IPS-15b (cell line): ENCODE results near the gene TRAPPC13.

Source experiments
- H3K27me3 ChIP-seq: one replicate; pipeline ENCODE4 v1.6.1; 2013; ENCODE audit warnings: low read length; ENCODE audit not compliant: control insufficient read depth, insufficient read depth
- H3K36me3 ChIP-seq: one replicate; pipeline ENCODE4 v1.6.1; 2013; ENCODE audit warnings: low read length; ENCODE audit not compliant: control insufficient read depth, insufficient read depth
- H3K4me1 ChIP-seq: one replicate; pipeline ENCODE4 v1.6.1; 2013; ENCODE audit warnings: mild to moderate bottlenecking, low read length; ENCODE audit not compliant: control insufficient read depth, insufficient read depth
- H3K4me3 ChIP-seq: one replicate; pipeline ENCODE4 v1.5.1; 2013; ENCODE audit warnings: low read depth, low read length
- H3K9ac ChIP-seq: one replicate; pipeline ENCODE4 v1.6.1; 2013; ENCODE audit warnings: low read depth, mild to moderate bottlenecking, low read length
- H3K9me3 ChIP-seq: one replicate; pipeline ENCODE4 v1.6.1; 2013; ENCODE audit warnings: mild to moderate bottlenecking, low read length; ENCODE audit not compliant: control insufficient read depth, insufficient read depth

TRAPPC13 gene

DNA sequence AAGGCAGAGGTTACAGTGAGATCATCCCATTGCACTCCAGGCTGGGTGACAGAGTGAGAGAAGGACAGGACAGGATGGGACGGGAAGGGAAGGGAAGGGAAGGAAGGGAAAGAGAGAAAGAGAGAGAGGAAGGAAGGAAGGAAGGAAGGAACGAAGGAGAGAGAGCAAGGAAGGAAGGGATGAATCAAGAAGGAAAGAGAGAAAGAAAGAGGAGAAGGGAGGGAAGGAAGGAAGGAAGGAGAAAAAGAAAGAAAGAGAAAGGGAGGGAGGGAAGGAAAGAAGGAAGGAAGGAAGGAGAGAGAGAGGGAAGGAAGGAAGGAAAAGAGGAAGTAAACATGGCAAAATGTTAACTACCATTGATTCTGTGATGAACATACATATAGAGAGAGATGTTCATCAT, 68.3 kb downstream of the TRAPPC13 start:
- peaks cover 3% of the 10 kb centered on the region for H3K4me1 ChIP-seq
- H3K27me3 ChIP-seq: no peaks in the 10 kb centered on the region
- no peak overlapping the region for H3K4me3 ChIP-seq
- H3K9me3 ChIP-seq: no peaks in the 10 kb centered on the region
- no peaks in the 10 kb centered on the region for H3K36me3 ChIP-seq
- no peak overlapping the region for H3K9ac ChIP-seq

DNA sequence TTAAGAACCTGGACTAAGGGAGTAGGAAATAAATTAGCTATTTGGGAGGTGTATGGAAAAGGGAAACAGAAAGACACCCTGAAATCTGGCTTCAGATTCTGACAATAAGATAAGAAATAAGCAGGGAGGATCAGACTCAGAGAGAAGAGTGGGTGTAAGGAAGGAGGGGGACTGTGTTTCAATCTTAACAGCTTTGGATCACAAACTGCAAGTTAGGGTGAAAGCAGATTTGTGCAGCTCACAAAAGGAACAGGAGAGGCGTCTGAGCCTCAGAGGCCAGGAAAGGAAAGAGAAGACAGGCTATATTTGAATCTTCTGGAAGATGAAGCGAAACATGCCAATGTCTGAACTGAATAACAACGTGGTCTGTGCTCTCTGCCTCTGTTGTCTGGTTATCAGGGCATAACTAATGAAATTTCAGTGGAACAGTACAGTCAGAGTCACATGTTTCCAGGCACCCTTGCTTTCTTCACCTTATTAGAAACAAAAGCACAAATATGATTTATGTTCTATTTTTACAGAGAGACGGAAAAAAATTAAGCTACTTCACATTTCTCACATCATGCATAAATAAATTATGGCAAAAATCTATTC, 70.4 kb downstream of the TRAPPC13 start:
- Histone ChIP-seq H3K9ac (no peak overlapping the region), H3K27me3 (no peaks in the 10 kb centered on the region), H3K36me3 (no peaks in the 10 kb centered on the region), H3K4me3 (no peak overlapping the region), H3K4me1 (peaks cover 3% of the 10 kb centered on the region), H3K9me3 (no peaks in the 10 kb centered on the region)

DNA sequence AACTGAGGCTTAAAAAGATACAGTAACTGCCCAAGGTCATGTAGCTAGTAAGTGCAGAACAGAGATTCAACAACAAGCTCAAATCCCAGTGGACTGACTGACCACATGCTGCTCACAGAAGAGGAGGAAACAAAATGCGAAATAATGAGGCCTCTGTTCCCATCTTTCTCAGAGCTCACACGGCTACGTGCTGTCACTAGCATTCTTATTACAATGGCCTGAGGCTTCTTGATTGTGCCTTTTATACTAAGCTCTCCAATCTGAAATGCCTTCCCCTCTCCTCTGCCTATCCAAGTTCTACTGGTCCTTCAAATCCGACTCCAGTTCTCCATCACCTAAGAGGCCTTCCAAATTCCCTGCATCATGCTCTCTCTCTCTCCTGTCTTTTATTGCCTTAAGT, 71.1 kb downstream of the TRAPPC13 start:
- Histone ChIP-seq H3K9ac (no peak overlapping the region), H3K36me3 (no peaks in the 10 kb centered on the region), H3K4me1 (peaks cover 3% of the 10 kb centered on the region)

DNA sequence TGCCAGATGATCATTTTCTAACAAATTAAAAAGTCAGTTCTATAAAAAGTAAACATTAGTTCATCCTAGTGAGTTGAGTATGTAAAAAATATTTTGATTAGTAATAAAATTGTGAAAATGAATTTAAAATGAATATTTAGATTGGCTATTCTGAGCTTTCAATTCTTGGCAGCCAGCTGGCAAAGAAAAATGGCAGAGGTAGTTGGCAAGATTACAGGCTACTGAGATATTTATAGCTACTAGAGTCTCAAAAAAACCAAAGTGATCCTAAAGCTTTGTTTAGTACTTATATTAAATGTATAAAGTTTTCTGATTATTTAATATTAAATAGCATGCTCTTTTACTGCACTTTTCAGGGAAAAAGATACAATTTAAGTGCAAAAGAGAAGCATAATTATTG, 72.1 kb downstream of the TRAPPC13 start:
- no peak overlapping the region for H3K9ac ChIP-seq
- H3K4me1 ChIP-seq: peaks cover 3% of the 10 kb centered on the region
- H3K27me3 ChIP-seq: no peaks in the 10 kb centered on the region
- H3K36me3 ChIP-seq: no peaks in the 10 kb centered on the region
- H3K4me3 ChIP-seq: no peak overlapping the region
- no peaks in the 10 kb centered on the region for H3K9me3 ChIP-seq

More for the DNA sequence above, 71.1 kb downstream of the TRAPPC13 start:
- Histone ChIP-seq H3K27me3 (no peaks in the 10 kb centered on the region), H3K4me3 (no peak overlapping the region), H3K9me3 (no peaks in the 10 kb centered on the region)

DNA sequence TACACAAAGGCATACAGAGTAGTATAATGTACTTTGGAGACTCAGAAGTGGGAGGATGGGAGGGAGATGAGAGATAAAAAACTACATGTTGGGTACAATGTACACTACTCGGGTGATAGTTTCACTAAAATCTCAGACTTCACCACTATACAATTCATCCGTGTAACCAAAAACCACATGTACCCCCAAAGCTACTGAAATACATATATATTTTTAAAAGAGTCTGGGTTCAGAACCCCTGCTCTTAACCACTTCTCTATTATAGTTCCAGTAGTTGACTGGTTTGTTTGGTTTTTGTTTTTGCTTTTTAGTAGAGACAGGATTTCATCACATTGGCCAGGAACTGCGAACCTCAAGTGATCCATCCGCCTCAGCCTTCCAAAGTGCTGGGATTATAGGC, 74.5 kb downstream of the TRAPPC13 start:
- H3K27me3 ChIP-seq: no peaks in the 10 kb centered on the region
- no peaks in the 10 kb centered on the region for H3K9me3 ChIP-seq
- no peak overlapping the region for H3K4me3 ChIP-seq
- H3K36me3 ChIP-seq: no peaks in the 10 kb centered on the region
- H3K9ac ChIP-seq: no peak overlapping the region
- peaks cover 3% of the 10 kb centered on the region for H3K4me1 ChIP-seq

DNA sequence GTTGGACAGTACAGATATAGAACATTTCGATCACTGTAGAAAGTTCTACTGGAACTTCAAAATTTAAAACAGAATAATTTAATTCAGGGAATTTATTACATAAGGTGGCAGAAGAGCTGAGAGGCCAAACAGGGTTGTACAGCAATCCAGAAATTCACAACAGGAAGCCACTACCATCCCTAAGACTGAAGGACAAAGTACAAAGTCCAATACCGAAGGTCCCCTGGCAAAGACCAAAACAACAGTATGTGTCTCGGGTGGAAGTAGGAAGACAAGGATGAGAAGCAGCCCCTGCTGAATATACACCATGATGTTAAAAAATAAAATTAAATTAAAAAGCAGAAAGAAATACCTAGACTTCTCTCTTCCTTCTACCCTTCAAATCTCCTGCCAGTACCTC, 77.2 kb downstream of the TRAPPC13 start:
- Histone ChIP-seq H3K27me3 (no peaks in the 10 kb centered on the region), H3K36me3 (no peaks in the 10 kb centered on the region), H3K4me3 (no peak overlapping the region), H3K4me1 (no peaks in the 10 kb centered on the region), H3K9ac (no peak overlapping the region), H3K9me3 (no peaks in the 10 kb centered on the region)

DNA sequence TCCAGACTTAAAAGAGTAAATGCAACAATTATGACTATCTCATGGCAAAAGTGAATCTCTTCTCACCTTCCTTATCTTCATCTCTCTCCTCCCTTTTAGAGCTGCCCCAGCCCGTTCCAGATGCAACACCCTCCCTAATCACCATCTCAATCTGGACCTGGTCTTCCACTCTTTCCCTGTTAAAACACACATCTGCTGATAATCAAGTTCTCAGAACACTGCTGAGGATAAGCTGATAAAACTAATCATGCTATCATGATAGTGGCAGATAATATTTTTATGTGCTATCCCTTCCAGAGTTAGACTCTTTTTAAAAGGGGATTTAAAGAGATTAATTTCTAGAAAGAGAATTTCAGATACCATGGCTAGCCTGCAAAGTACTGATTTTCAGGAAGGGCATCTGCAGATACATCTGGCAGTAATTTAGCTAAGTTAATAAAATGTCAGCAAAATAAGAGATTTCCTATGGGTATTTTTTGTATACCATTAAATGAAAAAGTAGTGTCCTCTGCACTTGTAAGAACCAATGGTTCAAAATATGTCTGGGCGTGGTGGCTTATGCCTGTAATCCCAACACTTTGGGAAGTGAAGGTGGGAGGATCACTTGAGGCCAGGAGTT, 79.9 kb downstream of the TRAPPC13 start:
- Histone ChIP-seq H3K36me3 (no peaks in the 10 kb centered on the region), H3K27me3 (no peaks in the 10 kb centered on the region), H3K4me1 (no peaks in the 10 kb centered on the region), H3K9ac (no peak overlapping the region), H3K4me3 (no peak overlapping the region), H3K9me3 (no peaks in the 10 kb centered on the region)

DNA sequence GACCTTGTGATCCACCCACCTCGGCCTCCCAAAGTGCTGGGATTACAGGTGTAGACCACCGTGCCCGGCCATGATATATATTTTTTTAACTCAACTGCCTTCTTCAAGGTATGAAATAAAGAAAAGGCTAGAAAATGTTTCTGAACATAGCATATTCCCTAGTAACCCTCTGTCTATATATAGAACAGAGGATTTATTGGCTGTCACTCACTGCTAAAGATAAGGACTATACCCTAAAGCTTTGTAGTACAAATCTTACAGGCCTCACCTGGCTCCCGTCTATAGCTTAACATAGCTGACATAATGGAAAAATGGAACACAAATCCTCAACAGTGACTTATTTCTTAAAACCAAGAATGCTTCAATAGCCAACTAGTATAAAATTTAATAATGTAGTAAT, 82.8 kb downstream of the TRAPPC13 start:
- no peaks in the 10 kb centered on the region for H3K27me3 ChIP-seq
- no peaks in the 10 kb centered on the region for H3K4me1 ChIP-seq
- no peak overlapping the region for H3K4me3 ChIP-seq
- H3K36me3 ChIP-seq: no peaks in the 10 kb centered on the region
- no peak overlapping the region for H3K9ac ChIP-seq
- H3K9me3 ChIP-seq: no peaks in the 10 kb centered on the region

DNA sequence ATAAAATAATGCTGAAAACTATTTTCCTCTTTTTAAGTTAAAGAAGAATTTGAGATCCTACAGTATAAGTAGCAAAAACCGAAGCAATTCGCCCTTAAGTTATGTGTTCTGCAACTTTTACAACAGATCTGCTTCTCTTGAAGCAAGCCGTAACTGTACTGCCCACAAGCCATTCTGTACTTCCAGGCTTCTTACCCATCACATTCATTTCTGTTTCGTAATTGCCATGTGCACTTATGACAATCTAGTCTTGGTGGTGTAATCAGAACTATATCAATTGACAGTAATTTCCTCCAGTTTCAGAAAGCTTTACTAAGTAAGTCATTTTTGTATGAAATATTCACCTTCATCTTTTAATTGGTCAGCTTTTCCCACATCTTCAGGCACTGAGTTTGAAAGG, 83.3 kb downstream of the TRAPPC13 start:
- no peaks in the 10 kb centered on the region for H3K27me3 ChIP-seq

More for the DNA sequence above, 83.3 kb downstream of the TRAPPC13 start:
- Histone ChIP-seq H3K36me3 (no peaks in the 10 kb centered on the region), H3K4me3 (no peak overlapping the region), H3K9ac (no peak overlapping the region), H3K9me3 (no peaks in the 10 kb centered on the region), H3K4me1 (no peaks in the 10 kb centered on the region)
